Neural crest cell (in vitro differentiated cells): ENCODE data around the gene SUGCT. TPM values are rescaled to one million over a fixed set of nuclear protein-coding genes. Genes with fewer than 3 reads are reported as not detected.
"Not testable (repeated sequence)": the region's sequence is repeated elsewhere in the genome, so short reads cannot be mapped to it uniquely, and the experiment has no call there.

Experiments
- DNase-seq: peaks from one replicate; pipeline ENCODE4 v3.0.0; 2021; ENCODE audit warnings: low read depth, mixed read lengths, low spot score
- H3K27ac Mint-ChIP-seq: one replicate; pipeline ENCODE4 v1.8.0; 2021; ENCODE audit warnings: mild to moderate bottlenecking, mixed read lengths; ENCODE audit not compliant: unreplicated experiment
- H3K27me3 Mint-ChIP-seq: 2 replicates; pipeline ENCODE4 v1.8.0; 2021; ENCODE audit warnings: low read depth, mild to moderate bottlenecking, mixed read lengths
- H3K36me3 Mint-ChIP-seq: 2 replicates; pipeline ENCODE4 v1.8.0; 2021; ENCODE audit warnings: low read depth, mild to moderate bottlenecking, mixed read lengths
- H3K4me1 Mint-ChIP-seq: 2 replicates; pipeline ENCODE4 v1.8.0; 2021; ENCODE audit warnings: mixed read lengths
- H3K4me3 Mint-ChIP-seq: one replicate; pipeline ENCODE4 v1.8.0; 2021; ENCODE audit warnings: mild to moderate bottlenecking, mixed read lengths
- H3K9me3 Mint-ChIP-seq: 2 replicates; pipeline ENCODE4 v1.8.0; 2021; ENCODE audit warnings: mixed read lengths
- total RNA-seq: library from RNA; stranded (reverse); gene quantifications from 2 replicates; pipeline ENCODE4 v1.2.1, GENCODE V29; 2021
- TF ChIP-seq, protein P1 (sequence below): fragments of 200-600 bp; sonication (generic); conservative IDR thresholded peaks from 2 replicates; pipeline ENCODE4 v1.5.0; 2021; ENCODE audit warnings: antibody characterized with exemption, mild to moderate bottlenecking

The SUGCT gene
- total RNA-seq, 1 donor from 2014 or later, result 5.9 TPM

DNA sequence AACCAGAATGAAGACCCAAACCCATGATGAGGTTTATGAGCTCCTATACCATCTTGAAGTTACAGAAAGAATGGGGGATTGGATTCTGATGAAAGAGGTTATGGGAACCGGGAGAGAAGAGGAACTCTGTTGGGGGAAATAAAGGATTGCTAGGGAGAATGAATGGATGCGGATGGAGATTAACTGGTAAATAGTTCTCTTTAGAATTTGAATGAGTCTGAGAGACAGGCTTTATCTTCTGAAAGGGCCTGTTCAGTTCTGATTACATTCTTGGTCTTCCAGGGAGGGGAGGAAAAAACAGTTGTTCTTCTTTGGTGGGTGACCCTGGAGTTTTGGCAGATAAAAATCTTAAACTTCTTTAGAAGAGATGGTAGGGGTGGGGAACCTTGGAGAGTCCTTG lies 13.9 kb downstream of the SUGCT start:
- TF ChIP-seq, protein P1, sequence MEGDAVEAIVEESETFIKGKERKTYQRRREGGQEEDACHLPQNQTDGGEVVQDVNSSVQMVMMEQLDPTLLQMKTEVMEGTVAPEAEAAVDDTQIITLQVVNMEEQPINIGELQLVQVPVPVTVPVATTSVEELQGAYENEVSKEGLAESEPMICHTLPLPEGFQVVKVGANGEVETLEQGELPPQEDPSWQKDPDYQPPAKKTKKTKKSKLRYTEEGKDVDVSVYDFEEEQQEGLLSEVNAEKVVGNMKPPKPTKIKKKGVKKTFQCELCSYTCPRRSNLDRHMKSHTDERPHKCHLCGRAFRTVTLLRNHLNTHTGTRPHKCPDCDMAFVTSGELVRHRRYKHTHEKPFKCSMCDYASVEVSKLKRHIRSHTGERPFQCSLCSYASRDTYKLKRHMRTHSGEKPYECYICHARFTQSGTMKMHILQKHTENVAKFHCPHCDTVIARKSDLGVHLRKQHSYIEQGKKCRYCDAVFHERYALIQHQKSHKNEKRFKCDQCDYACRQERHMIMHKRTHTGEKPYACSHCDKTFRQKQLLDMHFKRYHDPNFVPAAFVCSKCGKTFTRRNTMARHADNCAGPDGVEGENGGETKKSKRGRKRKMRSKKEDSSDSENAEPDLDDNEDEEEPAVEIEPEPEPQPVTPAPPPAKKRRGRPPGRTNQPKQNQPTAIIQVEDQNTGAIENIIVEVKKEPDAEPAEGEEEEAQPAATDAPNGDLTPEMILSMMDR, result no peak
- Mint-ChIP-seq H3K27me3 (no peaks in the 10 kb centered on the region), H3K4me1 (peaks cover 13% of the 10 kb centered on the region), H3K36me3 (no peaks in the 10 kb centered on the region), H3K9me3 (peaks cover 5% of the 10 kb centered on the region), H3K4me3 (no peak overlapping the region), H3K27ac (peak overlapping the region; percentile 23)
- DNase-seq, result no peak

DNA sequence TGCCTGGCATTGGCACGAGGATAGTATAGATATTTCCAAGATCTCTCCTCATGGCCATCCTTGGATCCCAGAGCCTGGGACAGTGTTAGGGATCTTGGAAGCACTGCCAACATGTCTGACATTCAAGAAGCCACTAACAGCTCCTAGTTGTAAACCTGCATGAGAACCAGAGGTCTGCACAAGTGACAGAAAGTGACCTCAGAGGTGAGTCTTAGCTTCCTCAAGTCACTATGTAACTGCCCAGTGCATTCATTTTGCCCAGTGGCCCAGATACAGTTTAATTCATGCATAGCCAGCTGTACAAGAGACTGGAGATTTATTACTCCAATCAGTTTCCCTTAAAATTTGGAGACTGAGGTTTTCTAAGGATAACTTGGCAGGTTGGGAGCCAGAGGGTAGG lies 16.7 kb downstream of the SUGCT start:
- TF ChIP-seq, protein P1, result no peak
- Mint-ChIP-seq H3K27me3 (no peaks in the 10 kb centered on the region), H3K9me3 (peaks cover 5% of the 10 kb centered on the region), H3K36me3 (no peaks in the 10 kb centered on the region), H3K4me1 (peaks cover 13% of the 10 kb centered on the region), H3K27ac (peak overlapping the region; percentile 71), H3K4me3 (no peak overlapping the region)
- DNase-seq, result no peak

DNA sequence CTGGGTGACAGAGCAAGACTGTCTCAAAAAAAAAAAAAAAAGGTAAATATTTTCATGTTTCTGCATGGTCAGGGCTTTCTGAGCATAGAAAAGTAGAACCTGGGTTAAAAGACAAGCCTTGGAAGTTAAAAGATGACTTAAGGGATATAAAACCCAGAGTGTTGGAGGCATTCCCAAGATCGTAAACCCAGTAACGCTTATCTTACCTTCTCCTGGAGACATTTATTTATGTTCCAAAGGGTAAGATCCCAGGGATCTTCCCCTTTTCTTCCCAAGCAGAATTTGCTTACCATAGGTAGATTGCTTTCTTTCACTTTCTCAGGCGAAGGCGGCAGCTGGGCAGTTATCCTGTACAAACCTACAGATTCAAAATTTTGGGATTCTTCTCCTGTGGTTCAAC lies 22.2 kb downstream of the SUGCT start:
- Mint-ChIP-seq H3K27ac (no peak overlapping the region), H3K4me3 (no peak overlapping the region), H3K9me3 (no peaks in the 10 kb centered on the region), H3K36me3 (no peaks in the 10 kb centered on the region), H3K4me1 (no peaks in the 10 kb centered on the region), H3K27me3 (no peaks in the 10 kb centered on the region)
- TF ChIP-seq, protein P1, result no peak
- DNase-seq, result no peak

DNA sequence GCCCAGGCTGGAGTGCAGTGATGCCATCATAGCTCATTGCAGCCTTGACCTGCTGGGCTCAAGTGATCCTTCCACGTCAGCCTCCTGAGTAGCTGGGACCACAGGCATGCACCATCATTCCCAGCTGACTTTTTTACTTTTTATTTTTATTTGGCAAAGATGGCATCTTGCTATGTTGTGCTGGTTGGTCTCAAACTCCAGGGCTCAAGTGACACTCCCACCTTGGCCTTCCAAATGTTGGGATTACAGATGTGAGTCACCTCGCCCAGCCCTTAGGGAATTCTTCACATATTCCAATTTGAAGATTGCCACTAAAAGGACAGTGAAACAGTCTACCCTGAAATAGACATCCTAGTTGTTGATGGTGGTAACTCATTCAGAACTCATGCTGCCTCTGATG lies 27.7 kb downstream of the SUGCT start:
- no peaks in the 10 kb centered on the region for H3K4me1 Mint-ChIP-seq
- no peak overlapping the region for H3K27ac Mint-ChIP-seq
- DNase-seq, result no peak

GRCh38 chr7:40165216-40165615 lies 30.4 kb downstream of the SUGCT start:
- Mint-ChIP-seq H3K4me1 (no peaks in the 10 kb centered on the region), H3K36me3 (no peaks in the 10 kb centered on the region), H3K27me3 (no peaks in the 10 kb centered on the region), H3K4me3 (no peak overlapping the region), H3K27ac (no peak overlapping the region), H3K9me3 (no peaks in the 10 kb centered on the region)
- TF ChIP-seq, protein P1, result no peak
- DNase-seq, result no peak

More for the DNA sequence above, 27.7 kb downstream of the SUGCT start:
- H3K4me3 Mint-ChIP-seq, result no peak overlapping the region
- TF ChIP-seq, protein P1, result no peak
- H3K27me3 Mint-ChIP-seq, result no peaks in the 10 kb centered on the region
- H3K36me3 Mint-ChIP-seq, result no peaks in the 10 kb centered on the region
- no peaks in the 10 kb centered on the region for H3K9me3 Mint-ChIP-seq

GRCh38 chr7:40167291-40167690 lies 32.5 kb downstream of the SUGCT start:
- H3K9me3 Mint-ChIP-seq, result no peaks in the 10 kb centered on the region
- H3K36me3 Mint-ChIP-seq, result no peaks in the 10 kb centered on the region
- H3K4me1 Mint-ChIP-seq, result no peaks in the 10 kb centered on the region
- no peak overlapping the region for H3K27ac Mint-ChIP-seq
- no peak overlapping the region for H3K4me3 Mint-ChIP-seq
- no peak for DNase-seq
- H3K27me3 Mint-ChIP-seq, result no peaks in the 10 kb centered on the region
- TF ChIP-seq, protein P1, result no peak

DNA sequence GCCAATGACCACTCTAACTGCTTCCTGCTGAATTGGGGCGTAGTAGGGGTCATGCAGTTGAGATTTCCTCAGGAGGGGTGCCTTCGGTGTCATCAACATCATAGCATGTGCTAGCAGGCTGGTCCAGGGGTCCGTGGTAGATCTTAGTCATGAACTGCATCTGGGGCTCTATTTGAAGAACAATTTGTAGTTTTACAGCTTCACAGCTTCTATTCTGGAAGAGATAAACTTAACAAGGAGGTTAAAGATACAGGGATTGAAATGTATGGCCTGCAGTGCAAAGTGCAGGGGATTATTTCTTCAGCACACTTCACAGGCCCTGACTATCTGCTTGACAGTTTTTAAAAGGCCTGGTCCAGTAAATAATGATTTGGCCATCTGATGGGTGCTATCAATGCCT lies 33.5 kb downstream of the SUGCT start:
- not testable (repeated sequence) for H3K27ac Mint-ChIP-seq, H3K4me1 Mint-ChIP-seq, H3K9me3 Mint-ChIP-seq, H3K4me3 Mint-ChIP-seq, H3K36me3 Mint-ChIP-seq, DNase-seq, H3K27me3 Mint-ChIP-seq

- not testable (repeated sequence) for H3K27me3 Mint-ChIP-seq, H3K9me3 Mint-ChIP-seq, H3K4me1 Mint-ChIP-seq, H3K4me3 Mint-ChIP-seq, DNase-seq, H3K27ac Mint-ChIP-seq, H3K36me3 Mint-ChIP-seq
Measured at GRCh38 chr7:40173121-40173520, 38.3 kb downstream of the SUGCT start.
